MM.1S (cell line): ENCODE results near the gene OLFM1.

Experiments used
- CTCF ChIP-seq: fragments of 300-600 bp; sonication (generic); IDR thresholded peaks from 2 replicates; pipeline ENCODE4 v1.5.1; 2016; ENCODE audit warnings: antibody characterized with exemption, low read length, mixed read lengths
- EZH2phosphoT487 ChIP-seq: fragments of 300-600 bp; sonication (generic); IDR thresholded peaks from 2 replicates; pipeline ENCODE4 v1.6.1; 2018; ENCODE audit warnings: antibody characterized with exemption, low read length

GRCh38 chr9:135075234-135076142, 12.0 kb upstream of the OLFM1 start:
- TF ChIP-seq EZH2phosphoT487 (no peak), CTCF (no peak)
